Measurements from ENCODE around the gene LTBR. TPM values are rescaled to one million over a fixed set of nuclear protein-coding genes. Genes with fewer than 3 reads are reported as not detected.

LTBR gene
- total RNA-seq, 4 donors from 2014 or later, result 73.1 to 157 (median 80.2) TPM

DNA sequence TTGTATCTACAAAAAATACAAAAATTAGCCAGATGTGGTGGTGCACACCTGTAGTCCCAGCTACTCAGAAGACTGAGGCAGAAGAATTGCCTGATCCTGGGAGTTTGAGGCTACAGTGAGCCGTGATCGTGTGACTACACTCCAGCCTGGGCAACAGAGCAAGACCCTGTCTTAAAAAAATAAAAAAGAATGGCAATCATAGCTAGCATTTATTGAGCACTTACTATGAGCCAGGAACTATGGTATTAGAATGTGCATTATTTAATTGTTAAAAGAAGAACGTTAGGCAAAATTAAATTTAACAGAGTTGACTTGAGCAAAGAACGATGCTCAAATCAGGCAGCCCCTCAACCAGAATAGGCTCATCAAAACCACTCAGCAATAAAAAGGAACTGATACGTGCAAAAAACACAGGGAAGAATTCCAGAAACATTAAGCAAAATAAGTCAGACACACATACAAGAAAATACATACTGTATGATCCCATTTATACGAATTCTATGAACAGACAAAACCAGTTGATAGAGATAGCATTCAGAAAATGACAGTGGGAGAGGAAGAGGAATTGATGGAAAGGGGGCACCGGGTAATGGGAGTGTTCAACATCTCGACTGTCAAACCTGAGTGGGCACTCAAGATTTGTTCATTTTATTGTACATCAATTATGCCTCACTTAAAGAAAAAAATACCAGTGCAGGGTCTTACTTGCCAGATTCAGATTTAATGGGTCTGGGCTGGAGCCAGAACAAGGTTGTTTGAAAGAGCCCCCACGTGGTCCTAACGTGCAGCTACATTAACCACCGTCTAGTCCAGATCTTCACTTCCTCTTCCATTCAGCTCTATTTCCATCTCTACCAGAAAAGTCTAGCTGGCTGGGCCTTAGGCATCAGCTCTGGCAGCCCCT, 16.6 kb upstream of the LTBR start:
- no peak for TF ChIP-seq CTCF (IDR thresholded peaks at IDR 0.05; ENCODE audit: low read depth)

- TF ChIP-seq CTCF (IDR thresholded peaks at IDR 0.05; ENCODE audit: low read depth), result no peak
These were observed 15.7 kb upstream of the LTBR start for GRCh38 chr12:6367969-6368892.

DNA sequence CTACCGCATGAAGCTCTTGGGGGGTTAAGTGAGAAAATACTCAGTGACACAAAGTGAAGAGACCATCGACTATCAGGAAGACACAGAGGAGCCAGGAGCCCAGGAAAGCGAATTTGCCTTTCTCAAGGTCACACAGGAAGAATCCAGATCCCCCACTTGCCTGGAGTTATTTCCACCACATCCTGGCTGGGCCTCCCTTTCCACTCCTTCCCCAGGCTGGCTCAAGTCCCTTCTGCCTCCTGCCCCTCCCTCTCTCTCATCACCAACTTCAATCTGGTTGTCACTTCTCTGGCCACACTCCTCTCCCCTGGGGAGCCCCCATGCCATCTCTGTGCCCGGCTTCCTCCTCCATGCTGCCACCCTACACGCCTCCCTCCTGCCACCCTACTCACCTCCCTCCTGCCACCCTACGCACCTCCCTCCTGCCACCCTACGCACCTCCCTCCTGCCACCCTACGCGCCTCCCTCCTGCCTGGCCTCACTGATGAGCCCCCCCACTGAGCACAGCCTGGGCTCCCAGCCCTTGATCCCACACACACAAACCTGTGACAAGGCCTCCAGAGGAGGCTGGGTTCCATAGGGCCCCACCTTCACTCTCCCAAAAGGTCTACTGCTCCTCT, 14.9 kb upstream of the LTBR start:
- no peak for TF ChIP-seq CTCF (IDR thresholded peaks at IDR 0.05; ENCODE audit: low read depth)

- no peak for TF ChIP-seq CTCF (IDR thresholded peaks at IDR 0.05; ENCODE audit: low read depth)
These were observed 13.9 kb upstream of the LTBR start for GRCh38 chr12:6369916-6370575.

GRCh38 chr12:6370576-6370935, 13.4 kb upstream of the LTBR start:
- no peak for TF ChIP-seq CTCF (IDR thresholded peaks at IDR 0.05; ENCODE audit: low read depth)

GRCh38 chr12:6370994-6371754, 12.8 kb upstream of the LTBR start:
- no peak for TF ChIP-seq CTCF (IDR thresholded peaks at IDR 0.05; ENCODE audit: low read depth)
